Adrenal gland (tissue), 12 donors: ENCODE data around the gene PCED1A. TPM values are rescaled to one million over a fixed set of nuclear protein-coding genes. Genes with fewer than 3 reads are reported as not detected.

ENCODE experiments used
- DNase-seq, 7 donors: peaks; one replicate each; pipeline ENCODE4 v3.0.0-alpha.2; 2019 to 2020
- H3K27ac ChIP-seq, 5 donors: fragments of 200-600 bp; sonication (generic) in 4 of 5; 1 replicate in 3 of 5; 2 replicates in 2 of 5; pipeline versions ENCODE4 v1.5.1 to v1.8.0; 2016 to 2020; ENCODE audit warnings: mild to moderate bottlenecking in 1 of 5
- H3K27me3 ChIP-seq: fragments of 200-600 bp; 2 replicates; pipeline ENCODE4 v1.8.0; 2021
- H3K36me3 ChIP-seq, 2 donors: fragments of 200-600 bp; replicated peaks in 1 of 2; 1 replicate in 1 of 2; 2 replicates in 1 of 2; pipeline versions ENCODE4 v1.5.1 to v1.8.0; 2018 to 2022
- H3K4me1 ChIP-seq, 2 donors: fragments of 200-600 bp; replicated peaks in 1 of 2; 1 replicate in 1 of 2; 2 replicates in 1 of 2; pipeline versions ENCODE4 v1.5.1 to v1.8.0; 2018 to 2021
- H3K4me3 ChIP-seq, 4 donors: fragments of 200-600 bp; sonication (generic) in 3 of 4; one replicate each; pipeline ENCODE4 v1.5.1; 2016 to 2018
- H3K9me3 ChIP-seq, 3 donors: fragments of 200-600 bp; sonication (generic) in 1 of 3; replicated peaks in 1 of 3; 1 replicate in 2 of 3; 2 replicates in 1 of 3; pipeline versions ENCODE4 v1.5.1 to v1.8.0; 2016 to 2021
- CTCF ChIP-seq, 6 experiments: fragments of 450-650 bp in 4 of 6; fragments of 200-600 bp in 2 of 6; sonication (generic) in 1 of 6; IDR thresholded peaks; 1 replicate in 5 of 6; 2 replicates in 1 of 6; pipeline versions ENCODE4 v1.5.1 to v1.8.0; 2016 to 2021; ENCODE audit warnings: antibody characterized with exemption in 6 of 6, mild to moderate bottlenecking in 2 of 6, moderate library complexity in 1 of 6
- POLR2A ChIP-seq, 2 donors: fragments of 450-650 bp; IDR thresholded peaks; one replicate each; pipeline ENCODE4 v1.6.1; 2017; ENCODE audit warnings: antibody characterized with exemption in 2 of 2, mild to moderate bottlenecking in 2 of 2, moderate library complexity in 1 of 2
- WGBS, 4 donors: extraction: QIAGEN DNeasy Blood & Tissue Kit in 2 of 4; methylation state at CpG; one replicate each; pipeline versions ENCODE4 v1.1.5 to v1.1.7; 2013 to 2017; 5-methylcytosine and 5-hydroxymethylcytosine counted together
- intact Hi-C, 2 donors: fragments of 100-400 bp; cut with DNase I; formaldehyde crosslinking; loops; one replicate each; pipeline versions ENCODE4 v1.14.1 to v1.15.0; 2022 to 2023
- polyA plus RNA-seq, 3 donors: library from polyadenylated mRNA; stranded (reverse); fragments of 200-250 nt in 2 of 3; fragments of 350-450 nt in 1 of 3; fragmentation: Illumina TruSeq in 1 of 3; extraction: RNeasy Lipid Tissue Mini Kit (QIAGEN cat#74804) in 1 of 3; gene quantifications; one replicate each; pipeline ENCODE4 v1.2.3, GENCODE V29; 2013 to 2014
- total RNA-seq, 9 donors: library from RNA; depleted of rRNA in 4 of 9; stranded (reverse); fragments of >200 nt in 4 of 9; fragments of 120-200 nt in 1 of 9; fragmentation: NEBNext Ultra II Directional in 1 of 9; extraction: Animal tissue kit (Norgen Biotek cat#: 25700) in 1 of 9; gene quantifications; one replicate each; pipeline versions ENCODE4 v1.1.0 to v1.2.4, GENCODE V29; 2013 to 2023
- donor health status: healthy with polysubstance abuse.
- donor health status: Bipolar disorder and iron deficiency.
- donor health status: DM: yes; HTN: yes; CAD: no.
- donor health status: DM: no; HTN: no; CAD: no.
- donor health status: DM: no; HTN: no; CAD: no.
- donor health status: DM: yes; HTN: yes; CAD: no.

The PCED1A gene
- total and polyA plus RNA-seq, 12 donors: 9.6 to 244 (median 46.3) TPM

- no peaks in the 10 kb centered on the region for H3K36me3 ChIP-seq
- no peaks in the 10 kb centered on the region for H3K4me1 ChIP-seq
- peaks cover 13% of the 10 kb centered on the region for H3K27me3 ChIP-seq
- WGBS, 4 donors: 70 to 76% (median 75%) methylated on average over 4 of the region's 4 CpGs
- TF ChIP-seq CTCF (IDR thresholded peaks at IDR 0.05) (no peak), POLR2A (IDR thresholded peaks at IDR 0.05) (no peak)
- DNase-seq: no peak
- H3K4me3 ChIP-seq: no peak overlapping the region
- intact Hi-C loops: no loop called here
- H3K9me3 ChIP-seq: no peaks in the 10 kb centered on the region
- H3K27ac ChIP-seq: no peak overlapping the region
Observed at GRCh38 chr20:2807019-2807418, 33.4 kb downstream of the PCED1A start.

GRCh38 chr20:2806351-2806701 is 34.1 kb downstream of the PCED1A start:
- Histone ChIP-seq H3K27me3 (peaks cover 20% of the 10 kb centered on the region), H3K27ac (no peak overlapping the region), H3K4me1 (peaks cover 0 to 2% of the 10 kb centered on the region in 2 donors), H3K9me3 (no peaks in the 10 kb centered on the region), H3K4me3 (no peak overlapping the region), H3K36me3 (no peaks in the 10 kb centered on the region)
- intact Hi-C loops: no loop called here
- 35 to 51% (median 48%) methylated on average over 4 of the region's 4 CpGs for WGBS, 4 donors
- no peak for TF ChIP-seq CTCF (IDR thresholded peaks at IDR 0.05)
- no peak for TF ChIP-seq POLR2A (IDR thresholded peaks at IDR 0.05)
- DNase-seq: no peak

- H3K27ac ChIP-seq: no peak overlapping the region
- H3K27me3 ChIP-seq: peaks cover 25% of the 10 kb centered on the region
- no peak overlapping the region for H3K4me3 ChIP-seq
- H3K9me3 ChIP-seq: no peaks in the 10 kb centered on the region
- TF ChIP-seq CTCF (IDR thresholded peaks at IDR 0.05) (no peak), POLR2A (IDR thresholded peaks at IDR 0.05) (no peak)
- 23 to 46% (median 38%) methylated on average over 5 to 22 of the region's 22 CpGs for WGBS, 4 donors
- H3K36me3 ChIP-seq: no peaks in the 10 kb centered on the region
- intact Hi-C loops: no loop called here
- H3K4me1 ChIP-seq: peaks cover 0 to 5% of the 10 kb centered on the region in 2 donors
- no peak for DNase-seq
Observed at GRCh38 chr20:2805689-2806350, 34.6 kb downstream of the PCED1A start.

- DNase-seq: no peak
- H3K27me3 ChIP-seq: peaks cover 32% of the 10 kb centered on the region
- no peak overlapping the region for H3K4me3 ChIP-seq
- 13 to 34% (median 20%) methylated on average over 16 to 49 of the region's 49 CpGs for WGBS, 4 donors
- H3K4me1 ChIP-seq: peaks cover 0 to 5% of the 10 kb centered on the region in 2 donors
- no peaks in the 10 kb centered on the region for H3K9me3 ChIP-seq
- intact Hi-C loops: no loop called here
- H3K36me3 ChIP-seq: no peaks in the 10 kb centered on the region
- no peak overlapping the region for H3K27ac ChIP-seq
- TF ChIP-seq POLR2A (IDR thresholded peaks at IDR 0.05): no peak
- no peak for TF ChIP-seq CTCF (IDR thresholded peaks at IDR 0.05)
Observed at GRCh38 chr20:2804852-2805688, 35.4 kb downstream of the PCED1A start.
